ENCODE measurements around the gene EPHB4. TPM values are rescaled to one million over a fixed set of nuclear protein-coding genes. Genes with fewer than 3 reads are reported as not detected.
"Not testable (repeated sequence)": the region's sequence is repeated elsewhere in the genome, so short reads cannot be mapped to it uniquely, and the experiment has no call there.

Gene EPHB4
- total RNA-seq, 2 experiments from 2014 or later, result 0.60 TPM

DNA sequence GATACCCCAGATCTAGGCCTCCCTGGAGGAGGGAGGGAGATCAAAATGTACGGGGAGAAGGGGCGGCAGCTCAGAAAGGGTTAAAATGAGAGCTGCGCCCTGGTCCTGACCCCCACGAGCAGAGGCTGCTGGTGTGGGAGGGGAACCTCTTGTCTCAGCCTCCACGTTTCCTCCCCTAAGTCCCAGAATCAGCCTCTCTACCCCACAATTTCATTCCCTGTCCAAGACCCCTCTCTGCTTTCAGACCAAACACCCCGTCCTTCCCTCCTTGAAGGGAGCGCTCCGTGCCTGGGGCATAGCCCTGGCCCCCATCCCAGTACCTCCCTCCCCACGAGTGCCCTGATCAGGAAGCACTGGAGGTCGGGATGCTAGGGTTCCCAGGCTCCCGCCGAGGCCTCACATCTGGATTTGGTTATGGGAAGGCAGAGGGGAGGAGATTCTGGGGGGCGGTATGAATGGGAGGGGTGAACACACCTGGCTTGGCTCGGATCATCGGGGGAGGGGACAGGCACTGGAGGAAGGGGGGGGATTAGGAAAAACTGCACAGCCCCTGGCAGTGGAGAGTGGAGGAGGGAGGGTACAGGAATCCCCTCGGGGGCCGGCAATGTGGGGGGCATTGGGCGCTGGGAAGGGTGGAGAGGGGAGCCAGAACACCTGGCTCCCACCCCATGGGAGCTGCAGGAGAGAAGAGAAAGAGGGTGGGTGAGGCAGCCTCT, 2.7 kb downstream of the EPHB4 start:
- Mint-ChIP-seq H3K27ac (no peak overlapping the region), H3K4me1 (peaks cover 24% of the 10 kb centered on the region), H3K36me3 (ENCODE audit: low read depth) (no peaks in the 10 kb centered on the region), H3K9me3 (no peaks in the 10 kb centered on the region), H3K4me3 (no peak overlapping the region), H3K27me3 (peaks cover 39% of the 10 kb centered on the region)
- ChIA-PET CTCF (no interaction called here), POLR2A (no interaction called here)
- no peak for DNase-seq

DNA sequence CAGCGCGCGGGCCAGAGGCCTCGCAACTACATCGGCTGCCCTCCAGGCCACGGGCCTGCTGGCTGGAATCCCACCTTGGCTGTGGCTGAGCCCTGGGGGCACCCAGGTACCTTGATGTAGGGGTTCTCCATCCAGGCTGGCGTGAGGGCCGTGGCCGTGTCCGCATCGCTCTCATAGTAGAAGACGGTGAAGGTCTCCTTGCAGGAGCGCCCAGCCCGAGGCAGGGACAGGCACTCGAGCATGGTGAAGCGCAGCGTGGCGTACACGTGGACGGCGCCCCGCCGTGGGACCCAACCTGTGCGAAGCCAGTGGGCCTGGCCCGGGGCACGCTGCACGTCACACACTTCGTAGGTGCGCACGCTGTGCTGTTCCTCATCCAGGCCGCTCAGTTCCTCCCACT, 3.8 kb downstream of the EPHB4 start:
- no peaks in the 10 kb centered on the region for H3K36me3 Mint-ChIP-seq (ENCODE audit: low read depth)
- H3K4me1 Mint-ChIP-seq, result peaks cover 20% of the 10 kb centered on the region
- no peak overlapping the region for H3K4me3 Mint-ChIP-seq
- no peaks in the 10 kb centered on the region for H3K9me3 Mint-ChIP-seq
- peaks cover 32% of the 10 kb centered on the region for H3K27me3 Mint-ChIP-seq
- ChIA-PET POLR2A (no interaction called here), CTCF (no interaction called here)
- no peak for DNase-seq
- H3K27ac Mint-ChIP-seq, result no peak overlapping the region

DNA sequence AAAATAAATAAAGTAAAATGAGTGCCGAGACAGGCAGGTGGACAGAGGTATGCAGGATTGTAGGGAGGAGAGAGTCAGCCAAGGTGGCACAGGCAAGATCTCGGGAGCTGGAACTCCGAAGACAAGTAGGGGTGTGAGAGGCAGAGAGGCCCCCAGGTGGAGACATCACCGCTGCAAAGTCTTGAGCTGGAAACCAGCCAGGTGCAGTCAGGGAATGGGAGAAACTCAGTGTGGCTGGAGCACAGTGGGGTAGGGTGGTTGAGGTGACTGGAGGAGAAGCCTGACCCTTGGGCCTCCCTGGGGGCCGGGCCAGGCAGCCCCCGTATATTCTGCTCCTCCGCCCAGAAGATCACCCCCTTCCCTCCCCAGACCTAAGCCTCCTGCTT, 4.2 kb downstream of the EPHB4 start:
- Mint-ChIP-seq H3K27ac (no peak overlapping the region), H3K4me1 (peaks cover 19% of the 10 kb centered on the region), H3K9me3 (no peaks in the 10 kb centered on the region), H3K36me3 (ENCODE audit: low read depth) (no peaks in the 10 kb centered on the region), H3K4me3 (no peak overlapping the region), H3K27me3 (peaks cover 29% of the 10 kb centered on the region)
- ChIA-PET POLR2A (no interaction called here), CTCF (no interaction called here)
- no peak for DNase-seq

- no peaks in the 10 kb centered on the region for H3K36me3 Mint-ChIP-seq (ENCODE audit: low read depth)
- H3K27me3 Mint-ChIP-seq, result peaks cover 23% of the 10 kb centered on the region
- H3K9me3 Mint-ChIP-seq, result no peaks in the 10 kb centered on the region
- POLR2A ChIA-PET, result no interaction called here
- H3K4me1 Mint-ChIP-seq, result peaks cover 14% of the 10 kb centered on the region
- CTCF ChIA-PET, result no interaction called here
- no peak overlapping the region for H3K27ac Mint-ChIP-seq
- DNase-seq, result no peak
- H3K4me3 Mint-ChIP-seq, result no peak overlapping the region
Measured at GRCh38 chr7:100822236-100823139, 4.8 kb downstream of the EPHB4 start.

- POLR2A ChIA-PET, result no interaction called here
- Mint-ChIP-seq H3K27me3 (peaks cover 1% of the 10 kb centered on the region), H3K4me3 (no peak overlapping the region), H3K36me3 (ENCODE audit: low read depth) (no peaks in the 10 kb centered on the region), H3K27ac (no peak overlapping the region), H3K4me1 (no peaks in the 10 kb centered on the region), H3K9me3 (no peaks in the 10 kb centered on the region)
- DNase-seq, result no peak
- CTCF ChIA-PET, result no interaction called here
Measured at GRCh38 chr7:100819586-100819985, 7.7 kb downstream of the EPHB4 start.

DNA sequence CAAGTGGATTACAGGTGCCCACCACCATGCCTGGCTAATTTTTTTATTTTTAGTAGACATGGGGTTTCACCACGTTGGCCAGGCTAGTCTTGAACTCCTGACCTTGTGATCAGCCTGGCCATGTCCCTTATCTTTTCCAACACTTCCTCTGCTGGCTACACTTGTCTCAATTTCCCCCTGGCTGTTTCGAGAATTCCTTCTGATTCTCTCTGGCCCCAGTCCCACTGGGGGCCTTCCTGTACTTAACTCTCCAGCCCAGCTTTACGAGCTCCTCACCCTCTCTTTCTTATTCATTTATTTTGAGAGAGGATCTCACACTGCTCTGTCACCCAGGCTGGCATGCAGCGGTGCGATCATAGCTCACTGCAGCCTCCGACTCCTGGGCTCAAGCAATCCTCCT, 8.5 kb downstream of the EPHB4 start:
- CTCF ChIA-PET, result no interaction called here
- no peak for DNase-seq
- no peaks in the 10 kb centered on the region for H3K9me3 Mint-ChIP-seq
- H3K27me3 Mint-ChIP-seq, result no peaks in the 10 kb centered on the region
- no peak overlapping the region for H3K27ac Mint-ChIP-seq
- H3K4me1 Mint-ChIP-seq, result no peaks in the 10 kb centered on the region
- no peak overlapping the region for H3K4me3 Mint-ChIP-seq
- no peaks in the 10 kb centered on the region for H3K36me3 Mint-ChIP-seq (ENCODE audit: low read depth)
- POLR2A ChIA-PET, result no interaction called here

GRCh38 chr7:100818366-100818765, 9.0 kb downstream of the EPHB4 start:
- Mint-ChIP-seq H3K27ac (no peak overlapping the region), H3K4me1 (no peaks in the 10 kb centered on the region), H3K4me3 (no peak overlapping the region), H3K27me3 (no peaks in the 10 kb centered on the region), H3K9me3 (no peaks in the 10 kb centered on the region), H3K36me3 (ENCODE audit: low read depth) (no peaks in the 10 kb centered on the region)
- CTCF ChIA-PET, result no interaction called here
- POLR2A ChIA-PET, result no interaction called here
- DNase-seq, result no peak

DNA sequence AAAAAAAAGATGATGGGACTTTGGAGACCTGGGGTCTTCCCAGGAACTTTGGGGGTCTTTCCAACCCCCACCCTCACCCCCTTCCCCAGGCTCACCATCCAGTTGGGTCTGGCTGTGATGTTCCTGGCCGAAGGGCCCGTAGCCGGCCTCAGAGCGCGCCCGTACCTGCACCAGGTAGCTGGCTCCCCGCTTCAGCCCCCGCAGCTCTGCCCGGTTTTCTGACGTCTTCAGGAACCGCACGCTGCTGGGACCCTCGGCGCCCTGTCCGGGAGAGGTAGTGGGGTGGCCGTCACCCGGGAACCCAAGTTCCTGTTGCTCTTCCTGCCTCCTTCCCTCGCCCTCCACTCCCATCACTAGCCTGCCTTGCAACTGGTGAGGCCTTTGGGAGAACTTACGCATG, 10.2 kb downstream of the EPHB4 start:
- Mint-ChIP-seq H3K27ac (no peak overlapping the region), H3K4me3 (no peak overlapping the region), H3K9me3 (no peaks in the 10 kb centered on the region), H3K36me3 (ENCODE audit: low read depth) (no peaks in the 10 kb centered on the region), H3K4me1 (no peaks in the 10 kb centered on the region), H3K27me3 (no peaks in the 10 kb centered on the region)
- CTCF ChIA-PET, result interaction anchor here (1.1 kb wide), 1 partner anchor 35 kb away, joined by 5 read pairs; the partner anchor contains the start of gene SLC12A9
- DNase-seq, result no peak
- POLR2A ChIA-PET, result no interaction called here

DNA sequence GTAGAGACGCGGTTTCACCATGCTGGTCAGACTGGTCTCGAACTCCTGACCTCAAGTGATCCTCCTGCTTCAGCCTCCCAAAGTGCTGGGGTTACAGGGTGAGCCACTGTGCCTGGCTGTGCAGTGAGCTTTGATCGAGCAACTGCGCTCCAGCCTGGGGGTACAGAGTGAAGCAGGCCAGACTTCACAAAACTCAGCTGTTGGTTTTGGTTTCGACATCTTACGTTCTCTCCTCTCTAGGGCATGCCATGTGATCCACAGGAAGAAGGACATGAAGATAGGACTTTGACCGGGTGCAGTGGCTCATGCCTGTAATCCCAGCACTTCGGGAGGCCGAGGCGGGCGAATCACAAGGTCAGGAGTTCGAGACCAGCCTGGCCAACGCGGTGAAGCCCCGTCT, 10.8 kb downstream of the EPHB4 start:
- H3K4me3 Mint-ChIP-seq; H3K9me3 Mint-ChIP-seq; H3K27me3 Mint-ChIP-seq; H3K4me1 Mint-ChIP-seq; DNase-seq; H3K36me3 Mint-ChIP-seq (ENCODE audit: low read depth); H3K27ac Mint-ChIP-seq; POLR2A ChIA-PET: not testable (repeated sequence)
- CTCF ChIA-PET, result interaction anchor here (1.1 kb wide), 1 partner anchor 35 kb away, joined by 5 read pairs; the partner anchor contains the start of gene SLC12A9

- Mint-ChIP-seq H3K27me3 (no peaks in the 10 kb centered on the region), H3K4me3 (no peak overlapping the region), H3K9me3 (no peaks in the 10 kb centered on the region), H3K36me3 (ENCODE audit: low read depth) (no peaks in the 10 kb centered on the region), H3K27ac (no peak overlapping the region), H3K4me1 (no peaks in the 10 kb centered on the region)
- POLR2A ChIA-PET, result no interaction called here
- CTCF ChIA-PET, result no interaction called here
- DNase-seq, result no peak
Measured at GRCh38 chr7:100812729-100813128, 14.6 kb downstream of the EPHB4 start.

GRCh38 chr7:100811480-100811879, 15.8 kb downstream of the EPHB4 start:
- no peaks in the 10 kb centered on the region for H3K9me3 Mint-ChIP-seq
- no peaks in the 10 kb centered on the region for H3K27me3 Mint-ChIP-seq
- H3K27ac Mint-ChIP-seq, result peak overlapping the region; percentile 15
- no peaks in the 10 kb centered on the region for H3K36me3 Mint-ChIP-seq (ENCODE audit: low read depth)
- ChIA-PET CTCF (interaction anchor here (0.6 to 1.2 kb wide), 2 partner anchors 11 to 18 kb away, joined by 3 read pairs; no protein-coding TSS in a partner anchor), POLR2A (no interaction called here)
- no peak for DNase-seq
- H3K4me3 Mint-ChIP-seq, result no peak overlapping the region
- H3K4me1 Mint-ChIP-seq, result no peaks in the 10 kb centered on the region

- no peaks in the 10 kb centered on the region for H3K9me3 Mint-ChIP-seq
- peaks cover 3% of the 10 kb centered on the region for H3K27me3 Mint-ChIP-seq
- no peak overlapping the region for H3K4me3 Mint-ChIP-seq
- ChIA-PET CTCF (interaction anchor here (1.6 kb wide), 1 partner anchor 9 kb away, joined by 6 read pairs; no protein-coding TSS in a partner anchor), POLR2A (no interaction called here)
- peaks cover 5% of the 10 kb centered on the region for H3K4me1 Mint-ChIP-seq
- no peaks in the 10 kb centered on the region for H3K36me3 Mint-ChIP-seq (ENCODE audit: low read depth)
- no peak overlapping the region for H3K27ac Mint-ChIP-seq
- no peak for DNase-seq
Measured at GRCh38 chr7:100808354-100808875, 18.9 kb downstream of the EPHB4 start.

DNA sequence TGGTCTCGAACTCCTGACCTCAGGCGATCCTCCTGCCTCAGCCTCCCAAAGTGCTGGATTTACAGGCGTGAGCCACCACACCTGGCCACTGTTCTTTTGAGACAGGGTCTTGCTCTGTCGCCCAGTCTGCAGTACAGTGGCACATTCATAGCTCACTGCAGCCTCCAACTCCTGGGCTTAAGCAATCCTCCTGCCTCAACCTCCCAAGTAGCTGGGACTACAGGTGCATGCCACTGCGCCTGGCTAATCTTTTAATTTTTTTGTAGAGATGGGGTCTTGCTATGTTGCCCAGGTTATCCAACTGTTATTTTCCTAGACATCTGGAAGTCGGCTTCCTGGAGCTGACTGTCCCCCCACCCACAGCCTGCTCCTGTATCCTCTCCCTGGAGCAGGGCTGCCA, 20.4 kb downstream of the EPHB4 start:
- H3K36me3 Mint-ChIP-seq (ENCODE audit: low read depth); H3K27me3 Mint-ChIP-seq; DNase-seq; H3K9me3 Mint-ChIP-seq; H3K4me1 Mint-ChIP-seq; H3K4me3 Mint-ChIP-seq; H3K27ac Mint-ChIP-seq: not testable (repeated sequence)
- ChIA-PET POLR2A (interaction anchor here (0.8 kb wide), 1 partner anchor 68 kb away, joined by 3 read pairs; the partner anchor contains the start of gene SRRT), CTCF (interaction anchor here (1.1 to 1.5 kb wide), 2 partner anchors 82 to 101 kb away, joined by 3 read pairs; partner anchors contain the start of gene POP7)
